K562 (cell line): Measurements from ENCODE around the gene C6orf47. TPM values are rescaled to one million over a fixed set of nuclear protein-coding genes. Genes with fewer than 3 reads are reported as not detected.

Source experiments
- BACH1 ChIP-seq: fragments of 200-800 bp; sonication (Bioruptor generic); IDR thresholded peaks from 2 replicates; pipeline ENCODE4 v1.6.1; 2016; ENCODE audit warnings: missing genetic modification characterization, missing compliant biosample characterization
- CC2D1A ChIP-seq: fragments of 450-650 bp; IDR thresholded peaks from 2 replicates; pipeline ENCODE4 v1.6.1; 2017; ENCODE audit warnings: mild to moderate bottlenecking
- CEBPZ ChIP-seq: fragments of 150-350 bp; IDR thresholded peaks from 2 replicates; pipeline ENCODE4 v1.6.1; 2014; ENCODE audit warnings: low read depth, mild to moderate bottlenecking, low read length, borderline replicate concordance
- ETV1 ChIP-seq: fragments of 450-650 bp; conservative IDR thresholded peaks from 2 replicates; pipeline ENCODE4 v1.6.1; 2016; ENCODE audit warnings: missing genetic modification characterization, control low read depth, low read depth, missing compliant biosample characterization
- ETV5 ChIP-seq: sonication (generic); formaldehyde crosslinking; IDR thresholded peaks from 2 replicates; pipeline ENCODE4 v1.4.0; 2020; ENCODE audit warnings: low read depth, mild to moderate bottlenecking, missing genetic modification reagents
- HNRNPLL ChIP-seq: fragments of 200-400 bp; formaldehyde crosslinking; IDR thresholded peaks from 2 replicates; pipeline ENCODE4 v1.6.1; 2017; ENCODE audit warnings: low read length, low read depth, mild to moderate bottlenecking; ENCODE audit not compliant: poor library complexity, severe bottlenecking
- MEF2D ChIP-seq: conservative IDR thresholded peaks from 2 replicates; pipeline ENCODE4 v1.6.1; 2016; ENCODE audit warnings: low read depth, missing genetic modification characterization, missing compliant biosample characterization
- MITF ChIP-seq: IDR thresholded peaks from 2 replicates; pipeline ENCODE4 v1.6.1; 2014; ENCODE audit warnings: antibody characterized with exemption
- MYBL2 ChIP-seq, 2 experiments: fragments of 450-650 bp in 1 of 2; sonication (generic) in 1 of 2; formaldehyde crosslinking in 1 of 2; IDR thresholded peaks; 2 replicates each; pipeline versions ENCODE4 v1.6.1 to v1.8.1; 2017 to 2022; ENCODE audit warnings: borderline replicate concordance in 1 of 2, inconsistent platforms in 1 of 2, low read depth in 1 of 2, mild to moderate bottlenecking in 1 of 2, missing genetic modification reagents in 1 of 2, moderate library complexity in 1 of 2
- XRCC3 ChIP-seq: fragments of 450-650 bp; IDR thresholded peaks from 2 replicates; pipeline ENCODE4 v1.6.1; 2017; ENCODE audit warnings: mild to moderate bottlenecking, moderate library complexity
- ZNF253 ChIP-seq: fragments of 250-450 bp; sonication (Bioruptor Pico); conservative IDR thresholded peaks from 2 replicates; pipeline ENCODE4 v1.6.1; 2021; ENCODE audit warnings: mild to moderate bottlenecking
- ZNF717 ChIP-seq: fragments of 250-450 bp; sonication (Bioruptor Pico); IDR thresholded peaks from 2 replicates; pipeline ENCODE4 v1.5.0; 2021
- polyA plus RNA-seq, 8 experiments: library from polyadenylated mRNA; depleted of rRNA in 4 of 8; stranded (reverse) in 5 of 8; unstranded in 3 of 8; fragments of >200 nt; fragmentation: Nextera tagmentation in 2 of 8; fragmentation: Illumina TruSeq in 1 of 8; extraction: Ambion mirVana in 2 of 8; extraction: Trizol in 1 of 8; gene quantifications; 2 replicates each; pipeline versions ENCODE4 v1.2.1 to v1.2.3, GENCODE V29; 2011 to 2014; ENCODE audit warnings: inconsistent platforms in 1 of 8, missing spikeins in 1 of 8
- total RNA-seq, 7 experiments: library from RNA; depleted of rRNA in 6 of 7; stranded (reverse); fragments of >200 nt in 6 of 7; fragmentation: Illumina TruSeq in 2 of 7; extraction: Trizol in 2 of 7; gene quantifications; 2 replicates each; pipeline versions ENCODE4 v1.2.1 to v1.2.3, GENCODE V29; 2011 to 2021; ENCODE audit warnings: low replicate concordance in 1 of 7
- TF ChIP-seq, protein P1 (sequence below): fragments of 200-800 bp; sonication (Bioruptor generic); IDR thresholded peaks from 2 replicates; pipeline ENCODE4 v1.6.1; 2017; ENCODE audit warnings: missing genetic modification characterization, missing compliant biosample characterization
- TF ChIP-seq, protein P2 (sequence below): IDR thresholded peaks from 3 replicates; pipeline ENCODE4 v1.6.1; 2011; ENCODE audit warnings: borderline replicate concordance, mild to moderate bottlenecking; ENCODE audit not compliant: insufficient read length, insufficient read depth
- TF ChIP-seq, protein P3 (sequence below): fragments of 250-450 bp; sonication (Bioruptor Pico); IDR thresholded peaks from 2 replicates; pipeline ENCODE4 v1.9.0; 2021; ENCODE audit warnings: mild to moderate bottlenecking, inconsistent platforms

The C6orf47 gene
- total and polyA plus RNA-seq, 9 of the 15 experiments (the other 6 are each of a cell fraction or from before 2014, with no cell fraction given), result 0.14 to 43.8 (median 27.0) TPM

- TF ChIP-seq MEF2D, result no peak
- TF ChIP-seq BACH1 (tag), result peak; percentile 60; the same call in 1 of the 2 replicates
- TF ChIP-seq CC2D1A, result 0 out of 2 replicates have a peak, but pooled peaks have one; percentile 8
- TF ChIP-seq, protein P1, sequence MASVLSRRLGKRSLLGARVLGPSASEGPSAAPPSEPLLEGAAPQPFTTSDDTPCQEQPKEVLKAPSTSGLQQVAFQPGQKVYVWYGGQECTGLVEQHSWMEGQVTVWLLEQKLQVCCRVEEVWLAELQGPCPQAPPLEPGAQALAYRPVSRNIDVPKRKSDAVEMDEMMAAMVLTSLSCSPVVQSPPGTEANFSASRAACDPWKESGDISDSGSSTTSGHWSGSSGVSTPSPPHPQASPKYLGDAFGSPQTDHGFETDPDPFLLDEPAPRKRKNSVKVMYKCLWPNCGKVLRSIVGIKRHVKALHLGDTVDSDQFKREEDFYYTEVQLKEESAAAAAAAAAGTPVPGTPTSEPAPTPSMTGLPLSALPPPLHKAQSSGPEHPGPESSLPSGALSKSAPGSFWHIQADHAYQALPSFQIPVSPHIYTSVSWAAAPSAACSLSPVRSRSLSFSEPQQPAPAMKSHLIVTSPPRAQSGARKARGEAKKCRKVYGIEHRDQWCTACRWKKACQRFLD (CRISPR knock-in tag), result peak; percentile 89; the same call in 1 of the 2 replicates
- TF ChIP-seq XRCC3, result no peak
- TF ChIP-seq, protein P2, sequence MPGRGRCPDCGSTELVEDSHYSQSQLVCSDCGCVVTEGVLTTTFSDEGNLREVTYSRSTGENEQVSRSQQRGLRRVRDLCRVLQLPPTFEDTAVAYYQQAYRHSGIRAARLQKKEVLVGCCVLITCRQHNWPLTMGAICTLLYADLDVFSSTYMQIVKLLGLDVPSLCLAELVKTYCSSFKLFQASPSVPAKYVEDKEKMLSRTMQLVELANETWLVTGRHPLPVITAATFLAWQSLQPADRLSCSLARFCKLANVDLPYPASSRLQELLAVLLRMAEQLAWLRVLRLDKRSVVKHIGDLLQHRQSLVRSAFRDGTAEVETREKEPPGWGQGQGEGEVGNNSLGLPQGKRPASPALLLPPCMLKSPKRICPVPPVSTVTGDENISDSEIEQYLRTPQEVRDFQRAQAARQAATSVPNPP, result no peak
- no peak; the same call in 1 of the 2 replicates for TF ChIP-seq CEBPZ
- TF ChIP-seq MYBL2 (IDR thresholded peaks at IDR 0.05; ENCODE audit: low read depth), result no peak
- no peak for TF ChIP-seq MYBL2 (CRISPR knock-in tag; IDR thresholded peaks at IDR 0.05; ENCODE audit: borderline replicate concordance)
- no peak; the same call in 1 of the 2 replicates for TF ChIP-seq ZNF717 (CRISPR knock-in tag)
- TF ChIP-seq MITF, result peak; percentile 7; the same call in 1 of the 2 replicates
- no peak for TF ChIP-seq ZNF253 (CRISPR knock-in tag)
- peak; percentile 99 for TF ChIP-seq HNRNPLL
- TF ChIP-seq, protein P3, sequence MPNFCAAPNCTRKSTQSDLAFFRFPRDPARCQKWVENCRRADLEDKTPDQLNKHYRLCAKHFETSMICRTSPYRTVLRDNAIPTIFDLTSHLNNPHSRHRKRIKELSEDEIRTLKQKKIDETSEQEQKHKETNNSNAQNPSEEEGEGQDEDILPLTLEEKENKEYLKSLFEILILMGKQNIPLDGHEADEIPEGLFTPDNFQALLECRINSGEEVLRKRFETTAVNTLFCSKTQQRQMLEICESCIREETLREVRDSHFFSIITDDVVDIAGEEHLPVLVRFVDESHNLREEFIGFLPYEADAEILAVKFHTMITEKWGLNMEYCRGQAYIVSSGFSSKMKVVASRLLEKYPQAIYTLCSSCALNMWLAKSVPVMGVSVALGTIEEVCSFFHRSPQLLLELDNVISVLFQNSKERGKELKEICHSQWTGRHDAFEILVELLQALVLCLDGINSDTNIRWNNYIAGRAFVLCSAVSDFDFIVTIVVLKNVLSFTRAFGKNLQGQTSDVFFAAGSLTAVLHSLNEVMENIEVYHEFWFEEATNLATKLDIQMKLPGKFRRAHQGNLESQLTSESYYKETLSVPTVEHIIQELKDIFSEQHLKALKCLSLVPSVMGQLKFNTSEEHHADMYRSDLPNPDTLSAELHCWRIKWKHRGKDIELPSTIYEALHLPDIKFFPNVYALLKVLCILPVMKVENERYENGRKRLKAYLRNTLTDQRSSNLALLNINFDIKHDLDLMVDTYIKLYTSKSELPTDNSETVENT (CRISPR knock-in tag), result peak; percentile 87
- TF ChIP-seq ETV1 (tag), result peak; percentile 87
- TF ChIP-seq ETV5 (CRISPR knock-in tag), result peak; percentile 81; the same call in 1 of the 2 replicates
Observed at GRCh38 chr6:31702819-31703716, 42.5 kb upstream of the C6orf47 start, which contains the start of gene ABHD16A (continued).
